Neural crest cell (in vitro differentiated cells): ENCODE results near the gene NHSL1. TPM values are rescaled to one million over a fixed set of nuclear protein-coding genes. Genes with fewer than 3 reads are reported as not detected.
A peak's percentile ranks its signal among the peaks of the same experiment; 100 is the strongest.

ENCODE experiments used
- DNase-seq: peaks from one replicate; pipeline ENCODE4 v3.0.0; 2021; ENCODE audit warnings: low read depth, mixed read lengths, low spot score
- H3K27ac Mint-ChIP-seq: one replicate; pipeline ENCODE4 v1.8.0; 2021; ENCODE audit warnings: mild to moderate bottlenecking, mixed read lengths; ENCODE audit not compliant: unreplicated experiment
- H3K27me3 Mint-ChIP-seq: 2 replicates; pipeline ENCODE4 v1.8.0; 2021; ENCODE audit warnings: low read depth, mild to moderate bottlenecking, mixed read lengths
- H3K36me3 Mint-ChIP-seq: 2 replicates; pipeline ENCODE4 v1.8.0; 2021; ENCODE audit warnings: low read depth, mild to moderate bottlenecking, mixed read lengths
- H3K4me1 Mint-ChIP-seq: 2 replicates; pipeline ENCODE4 v1.8.0; 2021; ENCODE audit warnings: mixed read lengths
- H3K4me3 Mint-ChIP-seq: one replicate; pipeline ENCODE4 v1.8.0; 2021; ENCODE audit warnings: mild to moderate bottlenecking, mixed read lengths
- H3K9me3 Mint-ChIP-seq: 2 replicates; pipeline ENCODE4 v1.8.0; 2021; ENCODE audit warnings: mixed read lengths
- CTCF ChIP-seq: fragments of 200-600 bp; sonication (generic); conservative IDR thresholded peaks from 2 replicates; pipeline ENCODE4 v1.5.0; 2021; ENCODE audit warnings: antibody characterized with exemption, mild to moderate bottlenecking
- total RNA-seq: library from RNA; stranded (reverse); gene quantifications from 2 replicates; pipeline ENCODE4 v1.2.1, GENCODE V29; 2021

The NHSL1 gene
- total RNA-seq, 1 donor from 2014 or later = 54.7 TPM

- no peak for TF ChIP-seq CTCF
- no peaks in the 10 kb centered on the region for H3K9me3 Mint-ChIP-seq
- no peak overlapping the region for H3K27ac Mint-ChIP-seq
- no peaks in the 10 kb centered on the region for H3K27me3 Mint-ChIP-seq
- peak overlapping the region; percentile 5 for H3K4me3 Mint-ChIP-seq
- peaks cover 64% of the 10 kb centered on the region for H3K4me1 Mint-ChIP-seq
- DNase-seq = no peak
- peaks cover 6% of the 10 kb centered on the region for H3K36me3 Mint-ChIP-seq
These were observed 12.1 kb downstream of the NHSL1 start for GRCh38 chr6:138487102-138487604.

- no peak for DNase-seq
- H3K4me3 Mint-ChIP-seq = peak overlapping the region; percentile 58
- no peaks in the 10 kb centered on the region for H3K27me3 Mint-ChIP-seq
- TF ChIP-seq CTCF = no peak
- H3K4me1 Mint-ChIP-seq = peaks cover 58% of the 10 kb centered on the region
- no peaks in the 10 kb centered on the region for H3K9me3 Mint-ChIP-seq
- H3K36me3 Mint-ChIP-seq = peaks cover 2% of the 10 kb centered on the region
- H3K27ac Mint-ChIP-seq = peak overlapping the region; percentile 54
These were observed 12.8 kb downstream of the NHSL1 start for GRCh38 chr6:138486249-138487101.

GRCh38 chr6:138485586-138486248, 13.6 kb downstream of the NHSL1 start:
- peak overlapping the region; percentile 83 for H3K27ac Mint-ChIP-seq
- TF ChIP-seq CTCF = no peak
- peak overlapping the region; percentile 58 for H3K4me3 Mint-ChIP-seq
- no peaks in the 10 kb centered on the region for H3K9me3 Mint-ChIP-seq
- peak; percentile 17 for DNase-seq
- H3K36me3 Mint-ChIP-seq = peaks cover 2% of the 10 kb centered on the region
- no peaks in the 10 kb centered on the region for H3K27me3 Mint-ChIP-seq
- peaks cover 52% of the 10 kb centered on the region for H3K4me1 Mint-ChIP-seq

- Mint-ChIP-seq H3K4me1 (peaks cover 52% of the 10 kb centered on the region), H3K27ac (peak overlapping the region; percentile 83), H3K9me3 (no peaks in the 10 kb centered on the region), H3K27me3 (no peaks in the 10 kb centered on the region), H3K4me3 (peak overlapping the region; percentile 58), H3K36me3 (peaks cover 2% of the 10 kb centered on the region)
- DNase-seq = no peak
- TF ChIP-seq CTCF = no peak
These were observed 14.2 kb downstream of the NHSL1 start for GRCh38 chr6:138485005-138485545.

GRCh38 chr6:138484018-138484731, 15.1 kb downstream of the NHSL1 start:
- H3K27ac Mint-ChIP-seq = peak overlapping the region; percentile 38
- no peak for TF ChIP-seq CTCF
- peaks cover 5% of the 10 kb centered on the region for H3K36me3 Mint-ChIP-seq
- DNase-seq = no peak
- no peaks in the 10 kb centered on the region for H3K27me3 Mint-ChIP-seq
- no peak overlapping the region for H3K4me3 Mint-ChIP-seq
- H3K9me3 Mint-ChIP-seq = no peaks in the 10 kb centered on the region
- H3K4me1 Mint-ChIP-seq = peaks cover 57% of the 10 kb centered on the region
